AG09319 (cell line): ENCODE results near the gene SERTAD1.
"Not testable (repeated sequence)": the region's sequence is repeated elsewhere in the genome, so short reads cannot be mapped to it uniquely, and the experiment has no call there.

Experiments
- DNase-seq: peaks from one replicate; pipeline ENCODE4 v3.0.0-alpha.2; 2010; ENCODE audit warnings: low read depth; ENCODE audit errors: extremely low read depth
- TF ChIP-seq, protein P1 (sequence below): IDR thresholded peaks from 2 replicates; pipeline ENCODE4 v1.5.1; 2011; ENCODE audit warnings: low read depth, mild to moderate bottlenecking, inconsistent platforms, low read length, moderate library complexity

SERTAD1 gene

DNA sequence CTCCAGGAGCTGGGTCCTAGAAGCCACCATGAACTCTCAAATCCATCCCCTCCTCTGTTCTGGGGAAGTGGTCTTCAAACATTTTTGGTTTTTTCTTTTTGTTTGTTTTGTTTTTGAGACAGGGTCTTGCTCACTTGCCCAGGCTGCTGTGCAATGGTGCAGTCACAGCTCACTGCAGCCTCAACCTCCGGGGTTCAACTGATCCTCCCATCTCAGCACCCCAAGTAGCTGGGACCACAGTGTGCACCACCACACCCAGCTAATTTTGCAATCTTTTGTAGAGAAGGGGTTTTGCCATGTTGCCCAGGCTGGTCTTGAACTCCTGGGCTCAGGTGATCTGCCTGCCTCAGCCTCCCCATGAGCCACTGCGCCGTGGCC is 32.8 kb upstream of the SERTAD1 start:
- DNase-seq, result no peak
- TF ChIP-seq, protein P1, sequence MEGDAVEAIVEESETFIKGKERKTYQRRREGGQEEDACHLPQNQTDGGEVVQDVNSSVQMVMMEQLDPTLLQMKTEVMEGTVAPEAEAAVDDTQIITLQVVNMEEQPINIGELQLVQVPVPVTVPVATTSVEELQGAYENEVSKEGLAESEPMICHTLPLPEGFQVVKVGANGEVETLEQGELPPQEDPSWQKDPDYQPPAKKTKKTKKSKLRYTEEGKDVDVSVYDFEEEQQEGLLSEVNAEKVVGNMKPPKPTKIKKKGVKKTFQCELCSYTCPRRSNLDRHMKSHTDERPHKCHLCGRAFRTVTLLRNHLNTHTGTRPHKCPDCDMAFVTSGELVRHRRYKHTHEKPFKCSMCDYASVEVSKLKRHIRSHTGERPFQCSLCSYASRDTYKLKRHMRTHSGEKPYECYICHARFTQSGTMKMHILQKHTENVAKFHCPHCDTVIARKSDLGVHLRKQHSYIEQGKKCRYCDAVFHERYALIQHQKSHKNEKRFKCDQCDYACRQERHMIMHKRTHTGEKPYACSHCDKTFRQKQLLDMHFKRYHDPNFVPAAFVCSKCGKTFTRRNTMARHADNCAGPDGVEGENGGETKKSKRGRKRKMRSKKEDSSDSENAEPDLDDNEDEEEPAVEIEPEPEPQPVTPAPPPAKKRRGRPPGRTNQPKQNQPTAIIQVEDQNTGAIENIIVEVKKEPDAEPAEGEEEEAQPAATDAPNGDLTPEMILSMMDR, result no peak

DNA sequence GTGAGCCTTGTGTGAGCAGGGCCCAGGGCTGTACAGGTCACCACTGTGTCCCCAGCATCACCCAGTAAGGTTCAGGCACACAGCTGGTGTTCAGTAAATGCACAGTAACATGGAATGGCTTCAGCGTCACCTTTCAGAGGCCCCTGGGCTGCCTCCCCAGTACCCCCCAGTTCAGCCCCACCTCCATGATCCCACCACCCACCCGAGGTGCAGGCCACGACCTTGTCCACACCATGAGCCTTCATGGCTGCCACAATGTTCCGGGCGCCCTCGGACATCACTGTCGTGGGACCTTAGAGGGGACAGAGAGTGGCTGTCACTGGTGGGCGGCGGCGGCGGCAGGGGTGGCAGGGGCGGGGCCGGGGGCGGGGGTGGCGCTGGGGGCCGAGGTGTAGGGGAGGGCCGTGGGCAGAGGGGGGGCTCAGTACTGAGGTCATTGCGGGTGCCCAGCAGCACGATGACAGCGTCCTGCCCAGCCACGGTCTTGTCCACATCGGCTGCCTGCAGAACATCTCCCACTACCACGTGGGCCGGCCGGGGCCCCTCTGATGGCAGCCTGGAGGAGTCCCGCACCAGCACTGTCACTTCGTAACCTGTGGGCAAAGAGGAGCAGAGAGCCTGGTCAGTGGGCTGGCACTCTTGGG is 32.3 kb upstream of the SERTAD1 start:
- no peak for DNase-seq
- TF ChIP-seq, protein P1, result no peak

DNA sequence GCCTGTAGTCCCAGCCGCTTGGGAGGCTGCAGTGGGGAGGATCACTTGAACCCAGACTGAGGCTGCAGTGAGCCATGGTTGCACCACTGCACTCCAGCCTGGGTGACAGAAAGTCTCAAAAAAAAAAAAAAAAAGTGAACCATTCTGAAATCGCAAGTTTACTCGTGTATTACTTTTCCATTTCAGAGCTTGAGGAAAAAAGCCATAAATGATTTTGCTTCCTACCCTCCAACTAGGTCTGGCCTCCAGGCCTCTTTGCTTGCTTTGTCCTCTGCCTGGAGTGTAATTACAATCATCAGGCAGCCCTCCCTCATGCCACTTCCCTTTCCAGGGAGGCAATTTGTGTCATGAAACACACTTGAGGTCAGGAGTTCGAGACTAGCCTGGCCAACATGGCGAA is 31.3 kb upstream of the SERTAD1 start:
- TF ChIP-seq, protein P1, result no peak
- no peak for DNase-seq

DNA sequence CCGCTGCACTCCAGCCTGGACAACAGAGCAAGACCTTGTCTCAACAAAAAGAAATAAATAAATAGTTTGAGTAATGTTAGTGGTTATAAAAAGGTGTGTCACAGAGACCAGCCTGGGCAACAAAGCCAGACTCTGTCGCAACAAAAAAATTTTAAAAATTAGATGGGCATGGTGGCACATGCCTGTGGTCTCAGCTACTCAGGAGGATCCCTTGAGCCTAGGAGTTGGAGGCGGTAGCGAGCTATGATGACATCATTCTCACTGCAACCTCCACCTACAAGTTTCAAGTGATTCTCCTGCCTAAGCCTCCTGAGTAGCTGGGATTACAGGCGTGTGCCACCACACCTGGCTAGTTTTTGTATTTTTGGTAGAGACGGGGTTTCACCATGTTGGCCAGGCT is 28.2 kb upstream of the SERTAD1 start:
- not testable (repeated sequence) for DNase-seq

DNA sequence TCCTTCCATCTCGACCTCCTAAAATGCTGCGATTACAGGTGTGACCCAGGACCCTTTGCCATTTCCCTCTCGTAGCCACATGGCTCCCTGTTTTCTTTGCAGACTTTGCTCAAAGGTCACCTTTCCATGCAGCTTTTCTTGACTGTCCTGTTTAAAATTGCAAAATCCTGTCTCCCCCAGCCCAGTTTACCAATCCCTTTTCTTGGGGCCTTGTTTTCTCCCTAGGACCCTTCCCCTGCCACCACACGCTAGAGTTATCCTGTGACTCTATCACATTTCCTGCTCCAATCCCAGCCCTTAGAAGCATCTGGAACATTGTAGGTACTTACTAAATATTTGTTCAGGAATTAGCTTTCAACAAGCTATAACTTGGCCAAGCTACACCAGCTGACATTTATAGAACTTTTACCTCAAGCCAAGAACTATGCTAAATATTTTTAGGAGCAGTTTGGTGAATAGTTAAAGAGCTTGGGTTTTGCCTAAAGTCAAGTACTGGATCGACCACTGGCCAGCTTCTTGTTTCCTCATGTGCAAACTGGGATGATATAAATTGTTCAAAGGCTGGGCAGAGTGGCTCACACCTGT is 27.5 kb upstream of the SERTAD1 start:
- TF ChIP-seq, protein P1, result no peak
- no peak for DNase-seq

DNA sequence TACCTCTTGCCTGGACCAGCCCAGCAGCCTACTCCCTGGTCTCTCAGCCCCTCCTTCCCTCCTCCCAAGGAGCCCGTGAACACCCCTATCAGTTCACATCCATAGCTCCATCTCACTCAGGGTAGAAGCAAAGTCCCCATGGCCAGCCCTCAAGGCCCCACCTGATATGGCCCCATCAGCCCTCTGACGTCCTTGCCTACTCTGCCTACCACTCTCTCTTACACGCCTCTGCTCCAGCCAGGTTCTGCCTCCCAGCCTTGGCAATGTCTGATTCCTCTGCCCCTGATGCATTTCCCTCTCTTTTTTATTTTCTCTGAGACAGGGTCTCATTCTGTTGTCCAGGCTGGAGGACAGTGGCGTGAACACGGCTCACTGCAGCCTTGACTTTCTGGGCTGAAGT is 26.2 kb upstream of the SERTAD1 start:
- no peak for DNase-seq
- TF ChIP-seq, protein P1, result no peak

DNA sequence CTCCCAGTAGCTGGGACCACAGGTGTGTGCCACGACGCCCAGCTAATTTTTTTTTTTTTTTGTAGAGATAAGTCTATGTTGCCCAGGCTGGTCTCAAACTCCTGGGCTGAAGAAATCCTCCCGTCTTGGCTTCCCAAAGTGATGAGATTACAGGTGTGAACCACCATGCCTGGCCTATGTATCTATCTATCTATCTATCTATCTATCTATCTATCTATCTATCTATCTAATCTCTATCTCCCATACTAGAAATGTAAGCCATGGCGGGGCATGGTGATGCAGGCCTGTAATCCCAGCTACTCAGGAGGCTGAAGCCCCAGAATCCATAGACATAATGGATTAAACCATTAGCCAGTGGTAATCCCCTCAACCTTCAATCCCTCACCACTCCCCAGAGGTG is 24.9 kb upstream of the SERTAD1 start:
- DNase-seq, result no peak
- TF ChIP-seq, protein P1, result no peak

DNA sequence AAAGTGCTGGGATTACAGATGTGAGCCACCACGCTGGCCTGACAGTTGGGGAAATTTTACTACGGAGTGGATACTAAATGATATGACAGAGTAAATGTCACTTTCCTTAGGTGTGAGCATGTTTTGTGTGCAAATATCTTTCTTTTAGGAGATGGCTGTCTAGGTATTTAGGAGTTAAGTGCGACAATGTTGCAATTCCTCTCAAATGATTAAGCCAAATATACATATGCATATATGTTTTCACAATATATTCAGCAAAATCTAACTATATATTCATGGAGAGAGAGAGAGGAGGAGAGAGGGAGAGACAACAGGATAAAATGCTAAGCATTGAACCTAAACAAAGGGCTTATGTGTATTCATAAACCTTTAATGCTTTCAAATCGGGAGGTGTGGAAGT is 23.7 kb upstream of the SERTAD1 start:
- no peak for DNase-seq
- TF ChIP-seq, protein P1, result no peak
